HepG2 (cell line): Measurements from ENCODE around the gene RASIP1. TPM values are rescaled to one million over a fixed set of nuclear protein-coding genes. Genes with fewer than 3 reads are reported as not detected.

Experiments
- DR1 ChIP-seq: sonication (generic); formaldehyde crosslinking; IDR thresholded peaks from 2 replicates; pipeline ENCODE4 v1.8.0; 2021; ENCODE audit warnings: mild to moderate bottlenecking, missing genetic modification reagents, inconsistent platforms
- GZF1 ChIP-seq: sonication (generic); formaldehyde crosslinking; IDR thresholded peaks from 2 replicates; pipeline ENCODE4 v1.5.1; 2020; ENCODE audit warnings: mild to moderate bottlenecking, missing genetic modification reagents
- HIVEP1 ChIP-seq: sonication (generic); formaldehyde crosslinking; IDR thresholded peaks from 2 replicates; pipeline ENCODE4 v1.4.0; 2020; ENCODE audit warnings: mild to moderate bottlenecking, missing genetic modification reagents
- HMG20A ChIP-seq: IDR thresholded peaks from 2 replicates; pipeline ENCODE4 v1.6.1; 2016; ENCODE audit warnings: borderline replicate concordance
- HOXA3 ChIP-seq: sonication (generic); formaldehyde crosslinking; IDR thresholded peaks from 2 replicates; pipeline ENCODE4 v1.5.0; 2020; ENCODE audit warnings: missing genetic modification reagents
- ISL2 ChIP-seq: sonication (generic); formaldehyde crosslinking; IDR thresholded peaks from 2 replicates; pipeline ENCODE4 v1.5.0; 2020; ENCODE audit warnings: missing genetic modification reagents
- MXD4 ChIP-seq: IDR thresholded peaks from 2 replicates; pipeline ENCODE4 v1.6.1; 2016; ENCODE audit warnings: mild to moderate bottlenecking, missing biosample characterization, missing genetic modification reagents
- NFAT5 ChIP-seq: sonication (generic); formaldehyde crosslinking; IDR thresholded peaks from 2 replicates; pipeline ENCODE4 v1.4.0; 2020; ENCODE audit warnings: missing genetic modification reagents
- SOX5 ChIP-seq: IDR thresholded peaks from 2 replicates; pipeline ENCODE4 v1.6.1; 2016; ENCODE audit warnings: borderline replicate concordance
- SP4 ChIP-seq: sonication (generic); formaldehyde crosslinking; IDR thresholded peaks from 2 replicates; pipeline ENCODE4 v1.8.1; 2023; ENCODE audit warnings: mild to moderate bottlenecking, missing genetic modification reagents
- TRIM22 ChIP-seq: fragments of 450-650 bp; IDR thresholded peaks from 2 replicates; pipeline ENCODE4 v1.6.1; 2017
- ZMYM2 ChIP-seq: sonication (generic); formaldehyde crosslinking; IDR thresholded peaks from 2 replicates; pipeline ENCODE4 v1.8.0; 2022; ENCODE audit warnings: mild to moderate bottlenecking, missing genetic modification reagents
- ZNF235 ChIP-seq: sonication (generic); formaldehyde crosslinking; IDR thresholded peaks from 2 replicates; pipeline ENCODE4 v1.8.1; 2023; ENCODE audit warnings: mild to moderate bottlenecking, missing genetic modification reagents, borderline replicate concordance
- ZNF501 ChIP-seq: sonication (generic); formaldehyde crosslinking; IDR thresholded peaks from 2 replicates; pipeline ENCODE4 v1.5.1; 2020; ENCODE audit warnings: mild to moderate bottlenecking, moderate library complexity, missing genetic modification reagents
- ZNF597 ChIP-seq: sonication (generic); formaldehyde crosslinking; IDR thresholded peaks from 2 replicates; pipeline ENCODE4 v1.5.0; 2020; ENCODE audit warnings: missing genetic modification reagents
- ZNF879 ChIP-seq: sonication (generic); formaldehyde crosslinking; IDR thresholded peaks from 2 replicates; pipeline ENCODE4 v1.8.1; 2023; ENCODE audit warnings: missing genetic modification reagents
- ZSCAN25 ChIP-seq: sonication (generic); formaldehyde crosslinking; IDR thresholded peaks from 2 replicates; pipeline ENCODE4 v1.8.0; 2022; ENCODE audit warnings: mild to moderate bottlenecking, missing genetic modification reagents
- polyA plus RNA-seq, 8 experiments: library from polyadenylated mRNA; depleted of rRNA in 3 of 8; stranded (reverse) in 7 of 8; unstranded in 1 of 8; fragments of >200 nt; fragmentation: Illumina TruSeq in 4 of 8; extraction: Trizol in 4 of 8; gene quantifications; 2 replicates each; pipeline versions ENCODE4 v1.2.1 to v1.2.3, GENCODE V29; 2011 to 2016; ENCODE audit warnings: low read depth in 4 of 8, missing spikeins in 1 of 8, mixed read lengths in 1 of 8; ENCODE audit not compliant: insufficient read depth in 1 of 8
- total RNA-seq, 5 experiments: library from RNA; depleted of rRNA; stranded (reverse); fragments of >200 nt; fragmentation: Illumina TruSeq; extraction: Trizol; gene quantifications; 2 replicates each; pipeline ENCODE4 v1.2.3, GENCODE V29; 2016; ENCODE audit warnings: low read depth in 1 of 5

Gene RASIP1
- total and polyA plus RNA-seq, 2 of the 13 experiments (the other 11 are each of a cell fraction or from before 2014, with no cell fraction given): 0.44 to 0.58 TPM

GRCh38 chr19:48674921-48675824, 65.2 kb downstream of the RASIP1 start (continued):
- TF ChIP-seq HOXA3 (CRISPR knock-in tag): peak; percentile 70
- 0 out of 2 replicates have a peak, but pooled peaks have one; percentile 44 for TF ChIP-seq DR1 (CRISPR knock-in tag)
- TF ChIP-seq ISL2 (CRISPR knock-in tag): no peak
- TF ChIP-seq ZMYM2: no peak
- TF ChIP-seq ZSCAN25 (CRISPR knock-in tag): no peak
- 0 out of 2 replicates have a peak, but pooled peaks have one; percentile 42 for TF ChIP-seq SP4 (CRISPR knock-in tag)
- TF ChIP-seq TRIM22: no peak
- TF ChIP-seq HIVEP1 (CRISPR knock-in tag): 0 out of 2 replicates have a peak, but pooled peaks have one; percentile 54
- TF ChIP-seq MXD4 (CRISPR knock-in tag): no peak
- TF ChIP-seq GZF1 (CRISPR knock-in tag): no peak
- TF ChIP-seq ZNF879 (CRISPR knock-in tag): no peak
- no peak for TF ChIP-seq NFAT5 (CRISPR knock-in tag)
- TF ChIP-seq SOX5 (CRISPR knock-in tag): 0 out of 2 replicates have a peak, but pooled peaks have one; percentile 26
- TF ChIP-seq ZNF597 (CRISPR knock-in tag): no peak
- TF ChIP-seq HMG20A (CRISPR knock-in tag): no peak
- peak; percentile 80 for TF ChIP-seq ZNF501 (CRISPR knock-in tag)
- 0 out of 2 replicates have a peak, but pooled peaks have one; percentile 75 for TF ChIP-seq ZNF235 (CRISPR knock-in tag)
